Hepatocyte (in vitro differentiated cells): ENCODE results near the gene STX7. TPM values are rescaled to one million over a fixed set of nuclear protein-coding genes. Genes with fewer than 3 reads are reported as not detected.

Experiments used
- DNase-seq: peaks from one replicate; pipeline ENCODE4 v3.0.0-alpha.2; 2016; ENCODE audit warnings: low spot score
- H2AFZ ChIP-seq: fragments of 200-600 bp; sonication (generic); 2 replicates; pipeline ENCODE4 v1.6.0; 2016; ENCODE audit warnings: antibody characterized with exemption, mild to moderate bottlenecking
- H3K27ac ChIP-seq: fragments of 200-600 bp; sonication (generic); 2 replicates; pipeline ENCODE4 v1.5.1; 2016; ENCODE audit warnings: mild to moderate bottlenecking
- H3K27me3 ChIP-seq: fragments of 200-600 bp; sonication (generic); 2 replicates; pipeline ENCODE4 v1.6.1; 2016
- H3K36me3 ChIP-seq: fragments of 200-600 bp; sonication (generic); replicated peaks from 2 replicates; pipeline ENCODE4 v1.5.1; 2016; ENCODE audit warnings: low read depth; ENCODE audit not compliant: insufficient read depth
- H3K4me1 ChIP-seq: fragments of 200-600 bp; sonication (generic); 2 replicates; pipeline ENCODE4 v1.5.1; 2016; ENCODE audit warnings: mild to moderate bottlenecking, moderate library complexity; ENCODE audit not compliant: insufficient read depth
- H3K4me2 ChIP-seq: fragments of 200-600 bp; sonication (generic); 2 replicates; pipeline ENCODE4 v1.6.0; 2016
- H3K4me3 ChIP-seq: fragments of 200-600 bp; sonication (generic); 2 replicates; pipeline ENCODE4 v1.5.1; 2016; ENCODE audit warnings: mild to moderate bottlenecking
- H3K79me2 ChIP-seq: fragments of 200-600 bp; sonication (generic); 2 replicates; pipeline ENCODE4 v1.6.0; 2017; ENCODE audit warnings: mild to moderate bottlenecking
- H3K9me2 ChIP-seq: fragments of 200-600 bp; sonication (generic); replicated peaks from 2 replicates; pipeline ENCODE4 v1.6.0; 2017; ENCODE audit warnings: mild to moderate bottlenecking; ENCODE audit not compliant: insufficient read depth
- H3K9me3 ChIP-seq: fragments of 200-600 bp; sonication (generic); 2 replicates; pipeline ENCODE4 v1.5.1; 2016; ENCODE audit warnings: low read depth, mild to moderate bottlenecking
- H4K20me1 ChIP-seq: fragments of 200-600 bp; sonication (generic); 2 replicates; pipeline ENCODE4 v1.6.0; 2016; ENCODE audit warnings: mild to moderate bottlenecking; ENCODE audit not compliant: insufficient read depth, poor library complexity, severe bottlenecking
- EZH2 ChIP-seq: fragments of 200-600 bp; sonication (generic); IDR thresholded peaks from 2 replicates; pipeline ENCODE4 v1.6.1; 2016; ENCODE audit warnings: antibody characterized with exemption, mild to moderate bottlenecking, borderline replicate concordance
- EZH2phosphoT487 ChIP-seq: fragments of 200-600 bp; sonication (generic); IDR thresholded peaks from one replicate; pipeline ENCODE4 v1.6.1; 2018; ENCODE audit warnings: antibody characterized with exemption, mild to moderate bottlenecking, low read depth, moderate library complexity; ENCODE audit not compliant: unreplicated experiment, severe bottlenecking
- WGBS: methylation state at CpG from one replicate; pipeline ENCODE4 v1.1.6; 2016; ENCODE audit warnings: low lambda C conversion rate; ENCODE audit errors: missing lambda C conversion rate; 5-methylcytosine and 5-hydroxymethylcytosine counted together
- polyA plus RNA-seq: library from polyadenylated mRNA; unstranded; fragments of >200 nt; fragmentation: Nextera tagmentation; extraction: Ambion mirVana; gene quantifications from 2 replicates; pipeline ENCODE4 v1.2.1, GENCODE V29; 2016
- total RNA-seq: library from RNA; depleted of rRNA; stranded (reverse); fragments of >200 nt; gene quantifications from 2 replicates; pipeline ENCODE4 v1.2.3, GENCODE V29; 2014
- TF ChIP-seq, protein P1 (sequence below): fragments of 200-600 bp; sonication (generic); IDR thresholded peaks from 2 replicates; pipeline ENCODE4 v1.5.1; 2016; ENCODE audit warnings: antibody characterized with exemption, mild to moderate bottlenecking; ENCODE audit not compliant: poor library complexity

STX7 gene
- total and polyA plus RNA-seq, 2 experiments from 2014 or later, result 38.4 to 39.3 TPM

DNA sequence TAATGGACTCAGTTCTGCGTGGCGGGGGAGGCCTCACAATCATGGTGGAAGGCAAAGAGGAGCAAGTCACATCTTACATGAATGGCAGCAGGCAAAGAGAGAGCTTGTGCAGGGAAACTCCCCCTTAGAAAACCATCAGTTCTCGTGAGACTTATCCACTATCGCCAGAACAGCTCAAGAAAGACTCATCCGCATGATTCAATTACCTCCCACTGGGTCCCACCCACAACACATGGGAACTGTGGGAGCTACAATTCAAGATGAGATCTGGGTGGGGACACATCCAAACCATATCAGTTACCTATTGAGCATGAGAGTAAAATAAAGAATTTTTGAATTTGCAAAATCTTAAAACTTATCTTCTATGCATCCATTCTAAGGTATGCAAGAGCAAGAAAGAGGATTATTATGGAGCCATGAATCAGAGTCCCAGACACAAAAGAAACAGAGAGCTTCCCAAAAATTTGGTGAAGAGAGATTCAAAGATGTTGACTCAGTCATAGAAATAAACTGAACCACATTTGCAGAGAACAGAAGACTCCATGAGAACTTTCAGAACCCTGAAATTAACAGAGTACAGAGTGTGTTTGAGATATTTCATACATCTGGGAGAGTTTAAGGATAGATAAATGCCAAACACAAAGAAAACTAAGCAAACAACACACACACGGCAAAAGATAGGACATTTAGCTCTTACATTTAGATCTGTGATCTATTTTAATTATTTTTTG lies 94.5 kb downstream of the STX7 start:
- Histone ChIP-seq H2AFZ (no peak overlapping the region), H3K9me3 (peaks cover 2% of the 10 kb centered on the region), H3K4me1 (no peaks in the 10 kb centered on the region), H3K4me2 (no peak overlapping the region), H3K27me3 (no peaks in the 10 kb centered on the region), H3K4me3 (no peak overlapping the region), H3K9me2 (no peaks in the 10 kb centered on the region), H3K27ac (no peak overlapping the region), H3K36me3 (no peaks in the 10 kb centered on the region), H3K79me2 (no peaks in the 10 kb centered on the region), H4K20me1 (no peaks in the 10 kb centered on the region)
- no peak for TF ChIP-seq EZH2
- TF ChIP-seq, protein P1, sequence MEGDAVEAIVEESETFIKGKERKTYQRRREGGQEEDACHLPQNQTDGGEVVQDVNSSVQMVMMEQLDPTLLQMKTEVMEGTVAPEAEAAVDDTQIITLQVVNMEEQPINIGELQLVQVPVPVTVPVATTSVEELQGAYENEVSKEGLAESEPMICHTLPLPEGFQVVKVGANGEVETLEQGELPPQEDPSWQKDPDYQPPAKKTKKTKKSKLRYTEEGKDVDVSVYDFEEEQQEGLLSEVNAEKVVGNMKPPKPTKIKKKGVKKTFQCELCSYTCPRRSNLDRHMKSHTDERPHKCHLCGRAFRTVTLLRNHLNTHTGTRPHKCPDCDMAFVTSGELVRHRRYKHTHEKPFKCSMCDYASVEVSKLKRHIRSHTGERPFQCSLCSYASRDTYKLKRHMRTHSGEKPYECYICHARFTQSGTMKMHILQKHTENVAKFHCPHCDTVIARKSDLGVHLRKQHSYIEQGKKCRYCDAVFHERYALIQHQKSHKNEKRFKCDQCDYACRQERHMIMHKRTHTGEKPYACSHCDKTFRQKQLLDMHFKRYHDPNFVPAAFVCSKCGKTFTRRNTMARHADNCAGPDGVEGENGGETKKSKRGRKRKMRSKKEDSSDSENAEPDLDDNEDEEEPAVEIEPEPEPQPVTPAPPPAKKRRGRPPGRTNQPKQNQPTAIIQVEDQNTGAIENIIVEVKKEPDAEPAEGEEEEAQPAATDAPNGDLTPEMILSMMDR, result no peak
- no peak for TF ChIP-seq EZH2phosphoT487
- WGBS, result 71% methylated on average over 6 of the region's 6 CpGs
- no peak for DNase-seq

DNA sequence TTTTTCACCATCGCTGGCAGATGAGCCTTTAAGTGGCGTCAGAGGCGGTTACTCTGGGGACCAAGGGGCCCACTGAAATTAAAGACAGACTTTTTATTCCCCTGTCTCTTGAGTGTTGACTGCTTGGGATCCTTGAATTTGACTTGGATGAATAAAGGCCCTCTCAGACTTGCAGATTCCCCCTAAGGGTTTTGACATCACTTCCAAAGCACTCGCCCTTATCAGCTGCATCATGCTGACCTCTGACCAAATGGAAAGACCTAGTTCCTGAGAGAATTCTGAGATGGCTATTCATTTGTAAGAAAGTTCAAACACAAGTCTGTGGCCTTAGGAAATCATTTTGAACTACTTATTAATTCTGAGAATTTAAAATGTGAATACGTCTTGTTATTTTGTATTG lies 98.2 kb downstream of the STX7 start:
- Histone ChIP-seq H3K4me1 (no peaks in the 10 kb centered on the region), H3K9me3 (no peaks in the 10 kb centered on the region), H3K79me2 (no peaks in the 10 kb centered on the region), H3K4me2 (no peak overlapping the region), H3K27me3 (no peaks in the 10 kb centered on the region), H4K20me1 (no peaks in the 10 kb centered on the region), H2AFZ (no peak overlapping the region), H3K9me2 (no peaks in the 10 kb centered on the region), H3K4me3 (no peak overlapping the region), H3K36me3 (no peaks in the 10 kb centered on the region), H3K27ac (no peak overlapping the region)
- no peak for TF ChIP-seq EZH2
- 80% methylated on average over 5 of the region's 5 CpGs for WGBS
- DNase-seq, result no peak

DNA sequence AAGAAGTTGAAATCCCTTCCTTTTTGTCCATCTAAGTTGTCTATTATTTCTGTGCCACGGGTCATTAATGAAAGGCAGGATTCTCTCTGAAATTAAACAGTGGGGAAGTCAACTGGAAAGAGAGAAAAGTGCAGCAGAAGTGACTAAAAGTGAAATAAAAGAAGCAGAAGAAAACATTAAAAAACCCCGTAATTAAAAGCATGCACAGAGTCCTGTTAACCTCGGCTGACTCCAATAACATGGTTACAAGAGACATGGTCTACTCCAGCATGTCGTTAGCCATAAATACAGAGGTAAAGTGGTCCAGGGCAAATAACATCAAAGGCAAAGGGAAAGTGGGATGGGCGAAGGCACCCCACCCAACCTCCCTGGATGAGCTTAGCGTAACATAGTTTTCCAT lies 98.6 kb downstream of the STX7 start:
- Histone ChIP-seq H2AFZ (no peak overlapping the region), H3K27me3 (no peaks in the 10 kb centered on the region), H4K20me1 (no peaks in the 10 kb centered on the region), H3K4me3 (no peak overlapping the region), H3K9me2 (no peaks in the 10 kb centered on the region), H3K4me2 (no peak overlapping the region), H3K36me3 (no peaks in the 10 kb centered on the region), H3K27ac (no peak overlapping the region), H3K9me3 (no peaks in the 10 kb centered on the region), H3K4me1 (no peaks in the 10 kb centered on the region), H3K79me2 (no peaks in the 10 kb centered on the region)
- DNase-seq, result no peak
- WGBS, result 55% methylated on average over 6 of the region's 6 CpGs
- TF ChIP-seq EZH2phosphoT487, result no peak
- TF ChIP-seq EZH2, result no peak
- TF ChIP-seq, protein P1, result no peak

DNA sequence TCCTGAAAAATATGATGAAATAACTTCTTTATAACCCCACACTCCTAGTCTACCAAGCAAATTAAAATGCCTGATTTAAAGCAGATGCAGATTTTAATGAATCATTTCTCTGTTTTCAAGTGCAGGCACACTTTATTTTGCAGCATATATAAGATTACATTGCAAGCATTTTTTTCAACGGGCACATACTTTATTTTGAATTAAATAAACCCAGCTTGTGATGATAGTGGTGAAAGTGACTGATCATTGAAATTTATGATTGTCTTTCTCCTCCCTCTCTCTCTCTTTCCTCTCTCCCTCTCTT lies 99.5 kb downstream of the STX7 start:
- no peaks in the 10 kb centered on the region for H4K20me1 ChIP-seq
- no peak overlapping the region for H3K4me3 ChIP-seq
- no peaks in the 10 kb centered on the region for H3K4me1 ChIP-seq
- 64% methylated on average over 1 of the region's 1 CpG for WGBS
- H3K9me2 ChIP-seq, result no peaks in the 10 kb centered on the region
- no peaks in the 10 kb centered on the region for H3K9me3 ChIP-seq
- TF ChIP-seq EZH2phosphoT487 (no peak), EZH2 (no peak)
- TF ChIP-seq, protein P1, result no peak
- no peak overlapping the region for H3K4me2 ChIP-seq
- H2AFZ ChIP-seq, result no peak overlapping the region
- no peaks in the 10 kb centered on the region for H3K27me3 ChIP-seq
- DNase-seq, result no peak
- H3K79me2 ChIP-seq, result no peaks in the 10 kb centered on the region
- H3K36me3 ChIP-seq, result no peaks in the 10 kb centered on the region
- H3K27ac ChIP-seq, result no peak overlapping the region
